Heart left ventricle (tissue), 13 donors: ENCODE results near the gene CATSPERD.

Source experiments
- POLR2A ChIP-seq, 2 donors: fragments of 450-650 bp; IDR thresholded peaks; one replicate each; pipeline ENCODE4 v1.6.1; 2017; ENCODE audit warnings: antibody characterized with exemption in 2 of 2, mild to moderate bottlenecking in 2 of 2, moderate library complexity in 2 of 2
- TF ChIP-seq, protein P1 (sequence below), 12 donors: fragments of 200-600 bp; sonication (generic) in 4 of 12; IDR thresholded peaks; one replicate each; pipeline versions ENCODE4 v1.5.0 to v1.8.0; 2018 to 2022; ENCODE audit warnings: antibody characterized with exemption in 12 of 12, mild to moderate bottlenecking in 5 of 12
- donor health status: ischemic (EF 13 %, LVEDD 7.1; RV severe dilation, severe dysfunction).
- donor health status: DM: no; HTN: yes; CAD: no.
- donor health status: DM: no; HTN: no; CAD: no.
- donor health status: ischemic (EF 25% LVEDD 6.9; RV normal size, moderate dysfunction).
- donor health status: ischemic (EF 25% LVEDD 5.7; RV mildly dilated, moderate dysfunction).
- donor health status: ischemic (EF 35%, LVEDD 5.7; RV mildly dilated, moderate dysfunction).
- donor health status: nonischemic (EF 11% LVEDD 7.7; RV severe dilation, severe dysfunction).
- donor health status: DM: yes; HTN: yes; CAD: no.
- donor health status: PGD.
- donor health status: ischemic (EF 29% LVEDD 5.4; RV normal size, mild dysfunction).
- donor health status: nonischemic (EF 23%, LVEDD 6.1; RV moderate dilation, normal function).

DNA sequence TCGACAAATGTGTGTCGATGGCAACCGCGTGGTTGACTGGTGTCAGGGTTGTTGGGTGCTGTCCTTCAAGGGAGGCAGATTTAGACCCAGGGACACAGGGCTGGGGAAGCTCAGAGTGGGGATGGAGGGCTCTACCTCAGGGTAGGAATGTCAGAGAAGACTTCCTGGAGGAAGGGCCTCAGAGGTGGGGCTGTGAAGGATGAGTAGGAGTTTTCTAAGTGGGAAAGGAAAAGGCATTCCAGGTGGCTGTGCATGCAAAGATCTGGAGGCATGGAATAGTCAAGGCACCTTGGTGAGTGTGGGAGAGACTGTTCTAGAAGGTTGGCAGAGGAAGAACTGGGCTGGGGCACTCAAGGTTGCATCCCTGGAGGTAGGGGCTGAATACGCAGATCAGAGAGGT lies 86.5 kb downstream of the CATSPERD start:
- TF ChIP-seq, protein P1, sequence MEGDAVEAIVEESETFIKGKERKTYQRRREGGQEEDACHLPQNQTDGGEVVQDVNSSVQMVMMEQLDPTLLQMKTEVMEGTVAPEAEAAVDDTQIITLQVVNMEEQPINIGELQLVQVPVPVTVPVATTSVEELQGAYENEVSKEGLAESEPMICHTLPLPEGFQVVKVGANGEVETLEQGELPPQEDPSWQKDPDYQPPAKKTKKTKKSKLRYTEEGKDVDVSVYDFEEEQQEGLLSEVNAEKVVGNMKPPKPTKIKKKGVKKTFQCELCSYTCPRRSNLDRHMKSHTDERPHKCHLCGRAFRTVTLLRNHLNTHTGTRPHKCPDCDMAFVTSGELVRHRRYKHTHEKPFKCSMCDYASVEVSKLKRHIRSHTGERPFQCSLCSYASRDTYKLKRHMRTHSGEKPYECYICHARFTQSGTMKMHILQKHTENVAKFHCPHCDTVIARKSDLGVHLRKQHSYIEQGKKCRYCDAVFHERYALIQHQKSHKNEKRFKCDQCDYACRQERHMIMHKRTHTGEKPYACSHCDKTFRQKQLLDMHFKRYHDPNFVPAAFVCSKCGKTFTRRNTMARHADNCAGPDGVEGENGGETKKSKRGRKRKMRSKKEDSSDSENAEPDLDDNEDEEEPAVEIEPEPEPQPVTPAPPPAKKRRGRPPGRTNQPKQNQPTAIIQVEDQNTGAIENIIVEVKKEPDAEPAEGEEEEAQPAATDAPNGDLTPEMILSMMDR (IDR thresholded peaks at IDR 0.05): no peak
- TF ChIP-seq POLR2A (IDR thresholded peaks at IDR 0.05): no peak
